HG03565 (cell line): ENCODE results near the gene CHN2.

Source experiments
- ATAC-seq: cut with Tn5 transposase; IDR thresholded peaks from one replicate; pipeline ENCODE4 v1.9.1; 2021; ENCODE audit warnings: mild to moderate bottlenecking, moderate library complexity; ENCODE audit not compliant: unreplicated experiment

The CHN2 gene

DNA sequence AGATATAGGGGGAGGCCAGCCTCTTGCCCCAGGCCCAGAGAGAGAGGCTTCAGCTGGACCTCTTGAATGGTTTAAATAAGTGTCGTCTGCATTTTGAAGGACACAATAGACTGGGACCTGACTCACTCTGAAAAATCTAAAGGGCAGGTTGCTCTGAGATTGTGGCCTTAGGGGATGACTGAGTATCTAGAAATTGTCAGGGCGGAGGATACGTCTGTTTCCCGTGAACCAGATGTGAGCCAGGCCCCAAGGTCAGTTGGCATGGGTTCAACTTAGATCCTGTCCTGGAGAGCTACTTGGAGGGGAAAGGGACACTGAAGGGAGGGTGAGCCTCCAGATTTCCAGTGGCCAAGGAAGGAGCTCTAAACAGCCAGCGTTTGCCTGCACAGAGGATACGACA is 110.2 kb downstream of the CHN2 start:
- ATAC-seq, result no peak

DNA sequence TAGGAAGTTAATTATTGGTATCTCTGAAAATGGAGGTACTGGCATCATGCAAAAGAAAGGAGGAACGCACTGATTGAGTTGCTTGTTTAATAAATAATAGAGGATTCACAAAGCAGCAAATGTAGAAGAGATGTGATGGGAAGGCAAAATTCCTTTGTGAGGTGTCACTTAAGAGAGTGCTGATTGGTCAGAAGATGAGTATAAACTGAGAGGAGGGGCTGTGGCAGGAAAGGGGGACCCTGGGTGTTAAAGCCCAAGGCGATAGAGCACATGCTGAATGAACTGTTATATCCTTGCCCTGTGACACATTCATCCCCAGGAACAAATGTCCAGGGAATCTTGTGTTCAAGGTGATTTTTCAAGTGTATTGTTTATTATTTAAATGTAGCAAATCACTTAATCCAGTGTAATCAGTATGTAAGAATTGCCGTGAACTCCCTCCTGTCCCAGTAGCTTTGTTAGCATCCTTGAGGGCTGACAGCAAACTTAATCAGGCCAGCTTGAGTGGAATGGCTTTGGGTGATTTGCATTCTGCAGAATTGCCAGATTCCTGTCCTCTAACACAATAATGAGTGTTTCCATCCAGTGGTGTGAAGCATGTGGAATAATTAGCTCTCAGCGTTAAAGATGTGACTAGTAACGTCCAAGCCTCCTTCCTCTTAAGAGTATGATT is 111.9 kb downstream of the CHN2 start:
- no peak for ATAC-seq

- ATAC-seq, result no peak
Measured at GRCh38 chr7:29308424-29308823, 113.8 kb downstream of the CHN2 start.

DNA sequence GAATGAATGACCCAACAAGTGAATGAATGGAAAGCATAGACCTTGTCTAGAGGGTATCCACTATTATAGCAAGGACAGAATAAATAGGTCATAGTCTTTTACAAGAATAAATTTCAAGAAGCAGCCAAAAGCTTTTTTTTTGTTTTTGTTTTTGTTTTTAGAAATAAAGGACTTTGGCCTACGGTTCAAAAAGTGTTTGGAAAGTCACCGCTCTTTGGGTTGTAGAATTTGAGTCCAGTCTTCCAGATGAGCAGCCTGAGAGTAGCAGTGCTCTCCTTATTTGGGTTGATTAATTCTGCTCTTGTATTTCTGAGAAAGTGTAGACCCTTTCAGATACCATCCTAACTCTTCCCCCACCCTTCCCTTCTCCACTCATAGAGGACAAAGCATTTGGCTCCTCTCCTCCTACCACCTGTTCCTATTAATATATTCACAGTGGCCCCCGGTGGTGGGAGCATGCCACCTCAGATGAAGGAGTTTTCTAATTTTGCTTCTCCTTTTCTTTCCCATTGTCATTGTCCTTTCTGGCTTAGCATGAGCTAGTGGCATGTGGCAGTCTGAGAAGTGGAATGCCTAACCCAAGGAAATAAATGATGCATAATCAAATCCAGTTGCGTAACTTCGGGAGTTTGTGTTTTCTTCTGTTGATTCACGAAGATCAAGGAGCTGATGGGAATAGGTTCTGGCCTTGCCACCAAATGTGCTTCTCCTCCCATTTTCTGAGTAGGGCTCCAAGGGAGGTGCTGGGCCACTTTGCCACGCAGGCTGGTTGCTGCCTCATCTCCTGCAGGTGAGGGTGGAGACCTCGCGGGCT is 114.7 kb downstream of the CHN2 start:
- no peak for ATAC-seq

GRCh38 chr7:29310625-29311024 is 116.0 kb downstream of the CHN2 start:
- no peak for ATAC-seq

DNA sequence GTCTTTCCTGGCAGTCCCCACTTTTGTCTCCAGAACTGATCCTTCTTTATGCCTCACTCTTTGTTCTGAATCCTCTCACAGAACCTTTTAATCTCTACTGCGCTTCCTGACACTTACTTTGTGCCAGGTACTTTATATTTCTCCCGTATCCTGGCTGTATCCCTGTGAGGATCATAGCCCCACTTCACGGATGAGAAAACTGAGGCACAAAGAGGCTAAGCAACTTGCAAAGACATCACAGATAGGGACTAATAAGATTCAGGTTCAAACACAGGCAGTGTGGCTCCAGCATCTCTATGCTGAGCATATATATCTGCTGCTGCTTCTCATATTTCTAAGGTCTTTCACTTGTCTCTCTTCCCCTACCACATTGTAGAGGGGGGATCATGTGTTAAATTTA is 116.7 kb downstream of the CHN2 start:
- ATAC-seq, result no peak

- ATAC-seq, result no peak
Measured at GRCh38 chr7:29314148-29314547, 119.6 kb downstream of the CHN2 start.

- ATAC-seq, result no peak
Measured at GRCh38 chr7:29315122-29315891, 120.7 kb downstream of the CHN2 start.

DNA sequence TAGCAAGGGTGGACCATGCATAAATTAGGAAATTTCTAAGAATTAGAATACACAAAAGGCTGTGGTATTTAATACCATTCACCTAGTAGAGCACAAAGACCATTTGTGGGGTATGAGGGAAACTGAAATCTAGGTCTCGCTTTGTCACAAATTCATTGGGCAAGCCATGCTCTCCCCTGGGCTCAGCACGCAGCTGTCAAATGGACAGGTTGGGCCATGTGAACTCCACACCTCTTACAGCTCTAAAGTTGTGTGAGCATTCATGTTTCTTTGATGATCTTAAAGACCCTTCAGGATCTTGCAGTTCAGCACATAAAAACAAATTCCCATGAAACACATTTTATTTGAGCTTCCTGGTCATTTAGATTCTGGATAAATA is 121.3 kb downstream of the CHN2 start:
- ATAC-seq, result no peak

- ATAC-seq, result no peak
Measured at GRCh38 chr7:29316926-29317325, 122.4 kb downstream of the CHN2 start.

DNA sequence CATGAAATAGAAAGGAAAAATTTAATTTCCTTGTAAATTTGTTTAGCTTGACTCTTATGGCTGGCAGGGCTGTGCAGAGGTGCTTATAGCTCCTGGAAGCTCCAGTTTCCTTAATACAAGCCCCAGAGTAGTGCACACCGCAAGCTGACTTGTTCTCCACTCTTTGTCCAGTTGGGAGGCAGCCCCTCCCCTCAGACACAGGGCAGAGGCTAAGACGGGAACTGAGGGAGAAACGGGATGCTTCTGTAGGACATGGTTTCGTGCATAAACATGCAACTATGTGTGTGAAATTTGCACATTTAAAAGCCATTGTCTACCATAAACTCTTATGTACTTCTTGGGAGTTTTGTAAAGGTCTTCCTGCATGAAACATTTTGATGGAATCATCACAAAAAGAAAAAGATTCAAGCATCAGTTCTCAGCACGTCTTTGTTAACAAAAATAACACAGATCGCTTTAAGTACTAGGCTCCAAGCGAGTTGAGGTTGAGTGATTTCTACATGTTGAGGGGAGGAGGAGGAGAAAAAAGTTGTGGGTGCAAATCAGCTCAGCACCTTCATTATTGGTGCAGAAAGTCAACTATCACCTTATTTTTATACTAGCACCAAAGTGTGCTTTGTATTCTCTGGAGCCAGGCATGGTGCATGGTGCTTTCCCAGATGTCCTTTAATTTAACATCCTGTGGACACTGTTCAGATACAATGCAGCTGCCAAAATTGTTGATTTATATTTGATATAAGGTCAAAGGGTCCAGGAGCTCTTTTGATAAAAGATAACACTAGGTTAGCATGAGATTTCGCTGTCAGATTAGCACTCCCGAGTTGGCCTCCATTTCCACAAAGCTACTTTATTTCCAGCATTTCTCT is 124.5 kb downstream of the CHN2 start:
- ATAC-seq, result no peak

DNA sequence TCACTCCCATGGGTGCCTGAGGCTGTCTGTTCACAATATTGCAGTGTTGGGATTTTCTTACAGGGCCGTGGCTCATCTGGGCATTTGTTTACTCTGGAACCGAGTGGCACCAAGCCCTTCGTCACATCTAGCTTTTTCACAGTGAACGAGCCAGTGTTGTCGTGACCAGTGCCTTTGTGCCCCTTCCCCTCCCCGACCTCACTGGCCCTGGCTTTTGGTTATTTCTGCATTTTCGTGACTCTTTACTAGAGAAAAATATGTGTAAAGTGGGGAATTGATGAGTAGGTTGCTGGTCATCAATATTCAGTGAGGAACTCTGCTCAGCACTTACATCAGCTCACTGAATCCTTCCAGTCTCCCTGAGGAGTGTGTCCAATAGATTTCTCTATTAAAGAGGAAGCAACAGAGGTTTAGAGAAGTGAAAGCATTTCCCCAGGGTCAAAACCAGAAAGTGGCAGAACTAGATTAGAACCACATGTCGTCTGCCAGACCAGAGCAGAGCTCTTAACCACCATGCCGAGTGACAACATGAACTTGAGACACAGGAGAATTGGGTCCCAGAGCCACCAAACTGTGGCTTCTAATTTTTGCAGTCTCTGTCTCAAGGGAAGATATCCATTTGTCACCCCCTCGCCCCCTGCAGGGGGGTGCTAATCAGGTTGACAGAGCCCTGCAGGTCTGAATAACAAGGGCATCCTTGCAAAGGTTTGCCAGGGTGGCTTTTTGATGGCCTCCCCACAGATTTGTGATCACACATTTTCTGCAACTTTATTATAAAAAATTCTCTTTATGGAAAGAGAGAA is 125.3 kb downstream of the CHN2 start:
- no peak for ATAC-seq

- ATAC-seq, result no peak
Measured at GRCh38 chr7:29320577-29320976, 126.0 kb downstream of the CHN2 start.

- ATAC-seq, result no peak
Measured at GRCh38 chr7:29322023-29322712, 127.6 kb downstream of the CHN2 start.

DNA sequence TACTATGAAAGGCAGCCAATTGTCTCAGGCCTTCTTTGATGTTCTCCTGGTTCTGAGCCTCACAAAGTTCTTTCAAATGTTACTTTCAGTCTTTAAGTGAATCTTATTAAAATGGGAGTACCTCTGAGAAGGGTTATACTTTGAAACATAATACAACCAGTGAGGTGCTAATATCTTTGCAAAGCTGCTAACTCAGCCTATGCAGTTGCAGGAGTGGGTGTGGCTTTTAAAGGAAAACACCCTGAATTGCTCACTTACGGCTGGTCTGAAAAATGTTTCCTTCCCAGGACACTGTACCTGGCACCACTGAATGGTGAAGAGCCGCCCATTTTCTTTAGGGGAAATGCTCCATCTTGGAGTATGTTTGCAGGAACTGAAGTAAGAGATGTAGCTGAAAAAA is 130.9 kb downstream of the CHN2 start:
- ATAC-seq, result no peak

DNA sequence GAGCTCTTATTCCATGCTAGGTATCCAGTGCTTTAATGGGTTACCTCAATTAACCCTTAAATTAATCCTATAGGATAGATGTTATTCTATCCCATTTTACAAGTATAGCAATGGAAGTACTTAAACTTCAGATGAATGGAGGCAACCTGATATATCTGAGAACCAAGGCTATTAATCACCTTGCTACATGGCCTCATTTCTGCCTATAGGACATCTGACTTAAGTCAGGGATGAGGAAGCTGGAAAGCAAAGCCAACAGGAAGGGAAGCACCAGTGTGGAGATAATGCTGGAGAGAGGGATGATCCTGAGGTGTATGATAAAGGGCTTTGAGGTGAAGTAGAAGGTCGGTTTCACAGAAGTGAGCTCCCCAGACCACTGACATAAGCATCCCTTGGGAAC is 132.3 kb downstream of the CHN2 start:
- no peak for ATAC-seq

- ATAC-seq, result no peak
Measured at GRCh38 chr7:29327455-29327854, 132.9 kb downstream of the CHN2 start.

GRCh38 chr7:29328045-29328444 is 133.5 kb downstream of the CHN2 start:
- ATAC-seq, result no peak

DNA sequence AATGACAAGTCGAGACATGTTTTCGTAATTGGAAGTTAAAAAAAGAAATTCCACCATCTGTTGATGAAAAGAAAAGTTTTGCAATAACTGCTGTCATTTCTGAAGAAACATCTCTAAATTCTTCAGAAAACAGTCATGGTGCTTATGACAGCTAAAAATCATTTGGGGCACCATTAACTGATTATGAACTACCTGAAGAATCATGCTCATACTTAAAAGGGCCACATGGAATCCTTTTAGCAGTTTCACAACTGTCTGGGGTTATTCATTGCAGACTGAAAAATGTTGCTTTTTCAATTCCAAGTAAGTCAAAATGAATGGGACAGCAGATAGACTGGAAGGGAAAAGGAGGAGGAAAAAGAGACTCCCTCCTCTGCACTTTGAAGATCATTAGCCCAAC is 134.2 kb downstream of the CHN2 start:
- no peak for ATAC-seq

DNA sequence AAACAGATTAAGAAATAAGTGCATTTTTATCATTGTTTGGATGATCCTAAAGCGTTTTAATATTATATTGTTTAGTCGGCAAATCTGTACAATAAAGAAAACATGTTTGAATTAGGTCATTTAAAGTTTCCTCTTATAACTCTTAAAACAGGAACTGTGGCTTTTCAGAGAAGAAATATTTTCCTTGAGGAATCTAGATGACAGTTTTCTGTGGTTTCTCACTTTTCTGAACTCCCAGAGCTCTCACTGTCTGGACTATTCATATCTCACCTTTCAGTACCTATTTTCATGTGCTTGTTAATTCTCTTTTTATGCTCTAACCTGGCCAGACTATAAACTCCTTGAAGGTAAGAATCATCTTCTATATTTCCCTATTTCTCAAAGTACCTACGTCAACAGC is 135.1 kb downstream of the CHN2 start:
- no peak for ATAC-seq
